Cardiac muscle cell (in vitro differentiated cells and primary cell): ENCODE data around the gene SLC10A1. TPM values are rescaled to one million over a fixed set of nuclear protein-coding genes. Genes with fewer than 3 reads are reported as not detected.

Experiments
- DNase-seq, 2 donors: peaks; one replicate each; pipeline versions ENCODE4 v3.0.0 to v3.0.0-alpha.2; 2010 to 2017; ENCODE audit warnings: low read depth in 1 of 2, low spot score in 1 of 2
- H3K27ac ChIP-seq: fragments of 200-600 bp; sonication (generic); 2 replicates; pipeline ENCODE4 v1.5.1; 2016
- H3K27me3 ChIP-seq: fragments of 200-600 bp; sonication (generic); 2 replicates; pipeline ENCODE4 v1.6.0; 2016; ENCODE audit warnings: control low read depth
- H3K36me3 ChIP-seq: fragments of 200-600 bp; sonication (generic); 2 replicates; pipeline ENCODE4 v1.5.1; 2016; ENCODE audit warnings: control low read depth
- H3K4me1 ChIP-seq: fragments of 200-600 bp; sonication (generic); 2 replicates; pipeline ENCODE4 v1.8.1; 2017; ENCODE audit warnings: low read depth, mild to moderate bottlenecking, mixed run types
- H3K4me3 ChIP-seq: fragments of 200-600 bp; sonication (generic); 2 replicates; pipeline ENCODE4 v1.5.1; 2016; ENCODE audit warnings: mild to moderate bottlenecking
- H3K9me3 ChIP-seq: fragments of 200-600 bp; sonication (generic); 2 replicates; pipeline ENCODE4 v1.5.1; 2017; ENCODE audit warnings: low read depth, mild to moderate bottlenecking, control low read depth
- CTCF ChIP-seq: IDR thresholded peaks from 2 replicates; pipeline ENCODE4 v1.5.1; 2012; ENCODE audit warnings: low read depth, mild to moderate bottlenecking, low read length
- polyA plus RNA-seq: library from polyadenylated mRNA; unstranded; fragments of >200 nt; fragmentation: Nextera tagmentation; extraction: Ambion mirVana; gene quantifications from 2 replicates; pipeline ENCODE4 v1.2.1, GENCODE V29; 2016
- total RNA-seq: library from RNA; depleted of rRNA; stranded (reverse); fragments of >200 nt; gene quantifications from 2 replicates; pipeline ENCODE4 v1.2.3, GENCODE V29; 2016

The SLC10A1 gene
- total and polyA plus RNA-seq, 2 experiments from 2014 or later = not detected

- no peak for TF ChIP-seq CTCF
- no peaks in the 10 kb centered on the region for H3K27me3 ChIP-seq
- no peaks in the 10 kb centered on the region for H3K9me3 ChIP-seq
- no peaks in the 10 kb centered on the region for H3K4me1 ChIP-seq
- no peak overlapping the region for H3K4me3 ChIP-seq
- no peak overlapping the region for H3K27ac ChIP-seq
- no peak for DNase-seq
- no peaks in the 10 kb centered on the region for H3K36me3 ChIP-seq
Observed at GRCh38 chr14:69841656-69842055, 44.6 kb upstream of the SLC10A1 start.

- no peak overlapping the region for H3K4me3 ChIP-seq
- no peak for TF ChIP-seq CTCF
- no peaks in the 10 kb centered on the region for H3K9me3 ChIP-seq
Observed at GRCh38 chr14:69839661-69840060, 42.6 kb upstream of the SLC10A1 start.

GRCh38 chr14:69838881-69839416 is 41.9 kb upstream of the SLC10A1 start:
- DNase-seq = no peak
- H3K4me1 ChIP-seq = no peaks in the 10 kb centered on the region
- no peaks in the 10 kb centered on the region for H3K9me3 ChIP-seq
- H3K27ac ChIP-seq = no peak overlapping the region
- H3K36me3 ChIP-seq = no peaks in the 10 kb centered on the region
- TF ChIP-seq CTCF = no peak
- no peaks in the 10 kb centered on the region for H3K27me3 ChIP-seq
- no peak overlapping the region for H3K4me3 ChIP-seq

More at GRCh38 chr14:69839661-69840060, 42.6 kb upstream of the SLC10A1 start:
- Histone ChIP-seq H3K27me3 (no peaks in the 10 kb centered on the region), H3K4me1 (no peaks in the 10 kb centered on the region), H3K36me3 (no peaks in the 10 kb centered on the region), H3K27ac (no peak overlapping the region)
- no peak for DNase-seq

- no peaks in the 10 kb centered on the region for H3K27me3 ChIP-seq
- H3K4me1 ChIP-seq = no peaks in the 10 kb centered on the region
- no peaks in the 10 kb centered on the region for H3K9me3 ChIP-seq
Observed at GRCh38 chr14:69828879-69829278, 31.8 kb upstream of the SLC10A1 start.

GRCh38 chr14:69828354-69828753 is 31.3 kb upstream of the SLC10A1 start:
- Histone ChIP-seq H3K4me3 (no peak overlapping the region), H3K4me1 (no peaks in the 10 kb centered on the region), H3K36me3 (no peaks in the 10 kb centered on the region), H3K27me3 (no peaks in the 10 kb centered on the region), H3K9me3 (no peaks in the 10 kb centered on the region), H3K27ac (no peak overlapping the region)
- no peak for TF ChIP-seq CTCF
- DNase-seq = no peak

More at GRCh38 chr14:69828879-69829278, 31.8 kb upstream of the SLC10A1 start:
- TF ChIP-seq CTCF = no peak
- Histone ChIP-seq H3K36me3 (no peaks in the 10 kb centered on the region), H3K4me3 (no peak overlapping the region), H3K27ac (no peak overlapping the region)
- no peak for DNase-seq
